GM18909 (cell line): Measurements from ENCODE around the gene DLGAP1.
A peak's percentile ranks its signal among the peaks of the same experiment; 100 is the strongest.

Experiments
- ATAC-seq: cut with Tn5 transposase; IDR thresholded peaks from one replicate; pipeline ENCODE4 v1.9.1; 2021; ENCODE audit warnings: mild to moderate bottlenecking; ENCODE audit not compliant: unreplicated experiment, poor library complexity

The DLGAP1 gene

DNA sequence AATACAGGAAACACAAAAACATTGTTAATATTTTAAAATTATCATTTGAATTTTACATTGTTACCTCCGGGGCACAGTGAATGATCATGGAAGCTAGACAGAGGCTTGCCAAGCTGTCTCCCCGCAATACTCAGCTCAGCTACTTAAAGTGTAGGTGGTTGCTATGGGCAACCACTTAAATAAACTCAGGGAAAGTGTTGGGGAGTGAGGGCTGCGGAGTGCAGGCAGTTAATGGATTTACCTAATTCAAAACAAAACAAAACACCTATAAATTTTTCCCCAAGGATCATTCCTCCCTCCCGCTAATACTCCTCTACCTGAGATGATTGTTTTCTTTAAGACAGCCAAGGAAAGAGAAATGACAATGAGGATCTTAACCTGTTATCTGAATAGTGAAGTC is 655.6 kb downstream of the DLGAP1 start:
- ATAC-seq, result no peak

DNA sequence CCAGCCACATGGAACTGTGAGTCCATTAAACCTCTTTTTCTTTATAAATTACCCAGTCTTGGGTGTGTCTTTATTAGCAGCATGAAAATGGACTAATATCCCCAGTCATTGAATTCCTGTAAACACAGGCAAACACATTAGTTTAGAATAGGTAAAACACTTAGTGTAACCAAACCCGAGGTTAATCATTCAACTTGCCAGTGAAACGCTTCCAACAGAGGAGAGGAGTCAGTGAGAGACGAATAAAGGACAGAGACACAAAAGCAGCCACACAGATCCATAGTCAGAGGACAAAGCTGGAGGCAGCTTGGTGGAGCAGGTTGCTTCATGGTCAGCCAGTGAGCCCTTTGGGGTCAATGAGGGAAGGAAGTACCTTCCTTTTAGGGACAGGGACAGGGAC is 657.1 kb downstream of the DLGAP1 start:
- ATAC-seq, result no peak

GRCh38 chr18:3796434-3796833 is 658.7 kb downstream of the DLGAP1 start:
- ATAC-seq, result no peak

- ATAC-seq, result no peak
These were observed 660.4 kb downstream of the DLGAP1 start for GRCh38 chr18:3794537-3795348.

- no peak for ATAC-seq
These were observed 661.6 kb downstream of the DLGAP1 start for GRCh38 chr18:3793545-3793944.

GRCh38 chr18:3793111-3793510 is 662.0 kb downstream of the DLGAP1 start:
- no peak for ATAC-seq

DNA sequence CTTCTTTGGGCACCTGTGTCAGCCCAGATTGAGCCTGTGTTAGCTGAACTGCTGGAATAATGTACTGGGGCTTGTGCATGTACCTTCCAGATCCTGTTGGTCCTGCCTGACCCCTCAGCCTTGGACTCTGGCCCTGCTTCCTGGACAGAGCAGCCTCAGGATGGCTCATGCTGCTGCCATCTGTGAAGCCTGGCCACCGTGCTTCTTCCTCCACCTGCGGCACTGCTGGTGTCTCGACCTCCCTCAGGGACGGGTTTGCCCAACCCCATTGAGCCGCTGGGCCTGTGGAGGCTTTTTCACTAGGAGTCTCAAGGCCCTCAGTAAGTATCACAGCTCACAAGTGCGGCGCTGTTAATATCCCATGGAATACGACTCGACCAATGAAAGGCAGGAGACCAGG is 662.4 kb downstream of the DLGAP1 start:
- ATAC-seq, result no peak

DNA sequence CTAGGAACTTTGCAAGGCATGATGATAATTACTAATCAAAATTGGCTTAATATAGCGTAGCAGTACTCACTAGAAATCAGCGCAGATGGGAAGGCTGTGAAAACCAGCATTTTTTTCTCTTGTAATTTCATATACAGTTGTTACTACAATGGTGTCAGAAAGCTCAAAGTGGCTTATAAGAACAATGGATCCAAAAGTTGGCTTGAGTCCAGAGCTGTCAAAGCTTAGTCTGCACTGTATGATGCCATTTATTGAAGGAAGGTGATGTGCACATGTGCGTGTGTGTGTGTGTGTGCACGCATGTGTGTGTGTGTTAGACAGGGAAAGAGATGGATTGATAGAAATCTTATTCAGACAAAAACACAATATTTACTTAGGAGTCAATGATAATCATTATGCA is 663.9 kb downstream of the DLGAP1 start:
- ATAC-seq, result no peak

- no peak for ATAC-seq
These were observed 664.4 kb downstream of the DLGAP1 start for GRCh38 chr18:3790703-3791102.

GRCh38 chr18:3789525-3789924 is 665.6 kb downstream of the DLGAP1 start:
- no peak for ATAC-seq

- no peak for ATAC-seq
These were observed 670.2 kb downstream of the DLGAP1 start for GRCh38 chr18:3784949-3785348.

DNA sequence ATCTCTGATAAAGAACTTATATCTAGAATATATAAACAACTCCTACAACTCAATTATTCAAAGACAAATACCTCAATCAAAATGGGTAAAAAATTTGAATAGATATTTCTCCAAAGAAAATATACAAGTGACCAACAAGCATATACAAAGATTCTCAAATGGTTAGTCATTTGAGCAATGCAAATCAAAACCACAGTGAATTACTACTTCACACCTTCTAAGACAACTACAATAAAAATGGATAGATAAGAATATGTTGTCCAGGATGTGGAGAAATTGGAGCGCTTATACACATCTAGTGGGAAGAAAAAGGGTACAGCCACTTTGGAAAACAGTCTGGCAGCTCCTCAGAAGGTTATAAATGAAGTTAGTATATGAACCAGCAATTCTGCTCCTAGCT is 672.2 kb downstream of the DLGAP1 start:
- ATAC-seq, result no peak

GRCh38 chr18:3777719-3778118 is 677.4 kb downstream of the DLGAP1 start:
- no peak for ATAC-seq

DNA sequence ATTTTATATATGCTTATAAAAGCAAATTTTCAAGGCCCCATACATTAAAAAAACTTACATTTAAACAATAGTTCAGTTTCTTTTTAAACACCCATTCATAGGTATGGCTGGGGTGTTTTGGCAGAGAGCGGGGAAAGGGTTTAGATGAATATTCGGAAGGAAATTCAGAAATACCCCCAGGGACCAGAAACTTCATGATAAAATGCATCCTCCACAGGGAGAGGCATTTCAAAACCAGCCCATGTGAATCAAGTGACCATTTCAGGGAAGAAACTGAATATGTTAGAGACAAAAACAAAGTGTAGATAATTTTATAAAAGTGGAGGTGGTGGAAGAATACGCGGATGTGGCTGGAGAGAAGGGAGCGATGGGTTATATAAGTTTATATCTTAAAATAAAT is 678.0 kb downstream of the DLGAP1 start:
- ATAC-seq, result no peak

GRCh38 chr18:3775996-3776395 is 679.1 kb downstream of the DLGAP1 start:
- ATAC-seq, result no peak

- ATAC-seq, result no peak
These were observed 681.8 kb downstream of the DLGAP1 start for GRCh38 chr18:3773303-3773702.

DNA sequence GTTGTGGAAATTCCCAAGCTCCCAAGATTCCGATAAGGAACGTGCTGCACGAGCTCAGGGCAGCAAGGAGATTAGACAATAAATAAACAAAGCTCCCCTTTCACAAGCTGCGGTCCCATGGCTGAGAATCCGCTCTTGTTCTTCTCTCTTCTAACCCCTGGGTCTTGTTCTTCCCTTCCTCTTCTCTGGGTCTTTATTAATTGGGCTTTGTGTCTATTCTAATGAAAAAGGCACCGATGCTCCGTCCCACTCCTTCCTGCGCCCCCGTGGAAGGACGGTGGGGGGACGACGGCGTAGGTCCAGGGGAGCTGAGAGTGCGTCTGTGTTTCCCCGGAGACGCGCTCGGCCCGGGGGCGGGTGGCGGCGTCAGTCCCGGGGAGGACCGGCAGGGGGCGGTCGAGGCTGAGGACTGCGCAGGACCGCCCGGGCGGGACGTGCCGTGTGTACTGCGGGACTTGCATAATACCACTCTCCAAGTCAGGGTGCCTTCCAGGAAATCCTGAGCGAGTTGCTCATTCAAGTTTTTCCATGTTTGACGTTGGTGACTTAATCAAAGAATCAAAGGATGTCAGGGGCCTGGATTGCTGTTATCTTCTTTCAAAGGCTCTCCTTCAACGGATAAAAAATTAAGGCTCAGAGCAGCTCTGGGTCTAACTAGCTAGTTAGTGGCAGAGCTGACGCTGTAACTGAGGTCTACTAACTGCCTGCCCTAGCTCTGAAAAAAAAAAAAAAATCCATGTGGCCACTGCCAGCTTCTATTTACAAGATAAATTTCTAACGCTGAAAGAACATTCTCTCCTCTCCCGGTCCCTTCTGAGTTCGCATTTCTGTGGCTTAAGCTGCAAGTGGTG is 683.8 kb downstream of the DLGAP1 start:
- ATAC-seq, result peak; percentile 98

DNA sequence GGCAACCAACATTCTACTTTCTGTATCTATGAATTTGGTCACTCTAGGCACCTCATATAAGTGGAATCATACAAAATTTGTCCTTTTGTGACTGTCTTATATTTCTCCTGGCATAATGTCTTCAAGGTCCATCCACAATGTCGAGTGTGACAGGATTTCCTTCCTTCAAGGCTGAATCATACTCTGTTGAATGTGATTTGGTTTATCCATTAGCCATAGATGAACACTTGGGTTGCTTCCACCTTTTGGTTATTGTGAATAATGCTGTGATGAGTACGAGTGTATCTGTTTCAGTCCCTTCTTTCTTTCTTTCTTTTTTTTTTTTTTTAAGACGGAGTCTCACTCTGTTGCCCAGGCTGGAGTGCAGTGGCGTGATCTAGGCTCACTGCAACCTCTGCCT is 693.8 kb downstream of the DLGAP1 start:
- ATAC-seq, result no peak

- no peak for ATAC-seq
These were observed 694.4 kb downstream of the DLGAP1 start for GRCh38 chr18:3760741-3761140.

- no peak for ATAC-seq
These were observed 696.0 kb downstream of the DLGAP1 start for GRCh38 chr18:3759099-3759498.

GRCh38 chr18:3758531-3758930 is 696.6 kb downstream of the DLGAP1 start:
- ATAC-seq, result no peak

GRCh38 chr18:3757361-3757760 is 697.7 kb downstream of the DLGAP1 start:
- ATAC-seq, result no peak
